ENCODE results near the gene SAP130. TPM values are rescaled to one million over a fixed set of nuclear protein-coding genes. Genes with fewer than 3 reads are reported as not detected.

The SAP130 gene
- total and polyA plus RNA-seq, 2 of the 4 experiments (the other 2 are of a cell fraction) = 6.1 to 17.1 TPM

- Histone ChIP-seq H2AK5ac (ENCODE audit: low read depth, low read length) (no peak overlapping the region), H3K36me3 (ENCODE audit: control insufficient read depth, insufficient read depth, low read length) (peaks cover 32% of the 10 kb centered on the region), H2BK15ac (ENCODE audit: low read depth, low read length) (no peak overlapping the region), H3K27me3 (ENCODE audit: control insufficient read depth, insufficient read depth, low read length) (no peaks in the 10 kb centered on the region), H2BK20ac (ENCODE audit: low read depth, low read length) (no peak overlapping the region), H2AFZ (replicated peaks; ENCODE audit: low read length, poor library complexity) (no peak overlapping the region), H3K9ac (ENCODE audit: low read depth, low read length) (no peak overlapping the region), H3K14ac (replicated peaks; ENCODE audit: low read depth, low read length) (no peak overlapping the region), H3K4me1 (ENCODE audit: control insufficient read depth, insufficient read depth, low read length) (peaks cover 8% of the 10 kb centered on the region), H3K4me3 (ENCODE audit: insufficient read depth, low read depth, low read length) (no peak overlapping the region), H3K79me1 (ENCODE audit: low read depth in 1 of 2, low read length in 2 of 2) (peaks cover 0 to 18% of the 10 kb centered on the region in 2 experiments; a peak in 3 of 4 replicates), H2BK5ac (ENCODE audit: low read depth, low read length, poor library complexity, severe bottlenecking) (no peak overlapping the region), H3K27ac (ENCODE audit: insufficient read depth, low read length) (no peak overlapping the region), H4K91ac (ENCODE audit: insufficient read depth, low read depth, low read length) (no peak overlapping the region), H3K23ac (ENCODE audit: low read depth, low read length) (no peak overlapping the region), H4K5ac (ENCODE audit: low read depth, low read length) (no peak overlapping the region), H3K9me3 (ENCODE audit: control insufficient read depth, insufficient read depth, low read length) (no peaks in the 10 kb centered on the region), H3K56ac (ENCODE audit: extremely low read depth, insufficient read depth, low read length) (no peak overlapping the region), H3K4ac (ENCODE audit: low read depth, low read length) (no peak overlapping the region), H2AK9ac (replicated peaks; ENCODE audit: low read depth, low read length, poor library complexity) (no peak overlapping the region), H4K20me1 (ENCODE audit: insufficient read depth, low read length) (no peaks in the 10 kb centered on the region), H3K18ac (ENCODE audit: low read depth, low read length) (no peak overlapping the region), H3K4me2 (ENCODE audit: low read depth, low read length) (no peak overlapping the region), H2BK120ac (ENCODE audit: low read depth, low read length) (no peak overlapping the region), H4K8ac (ENCODE audit: low read depth in 2 of 2, low read length in 2 of 2) (no peak overlapping the region), H3K9me1 (ENCODE audit: insufficient read depth, low read length) (peaks cover 21% of the 10 kb centered on the region; the same call in 1 of the 2 replicates)
- ATAC-seq (ENCODE audit: low read depth) = no peak
- DNase-seq = no peak
- BruUV-seq (replicated peaks) = no TSS peak
- TF ChIP-seq FOS (IDR thresholded peaks at IDR 0.05; ENCODE audit: low read depth, low read length) = no peak
- TF ChIP-seq RCOR1 (IDR thresholded peaks at IDR 0.05; ENCODE audit: insufficient replicate concordance, low read length) = no peak
- TF ChIP-seq MXI1 (IDR thresholded peaks at IDR 0.05; ENCODE audit: borderline replicate concordance, low read depth, low read length) = no peak
- no peak for TF ChIP-seq ELK1 (IDR thresholded peaks at IDR 0.05; ENCODE audit: borderline replicate concordance, low read depth, low read length)
- TF ChIP-seq CHD1 (IDR thresholded peaks at IDR 0.05; ENCODE audit: low read depth, low read length) = no peak
- TF ChIP-seq MAZ (IDR thresholded peaks at IDR 0.05; ENCODE audit: borderline replicate concordance, low read depth, low read length) = no peak
- no peak for TF ChIP-seq BHLHE40 (IDR thresholded peaks at IDR 0.05; ENCODE audit: low read depth, low read length)
- no peak for TF ChIP-seq POLR2A (IDR thresholded peaks at IDR 0.05; ENCODE audit: low read depth, low read length)
- no peak for TF ChIP-seq NFE2L2 (IDR thresholded peaks at IDR 0.05; ENCODE audit: low read depth, low read length)
- TF ChIP-seq CEBPB (IDR thresholded peaks at IDR 0.05; ENCODE audit: low read depth, low read length) = no peak
- ChIA-PET POLR2A (ENCODE audit: unreplicated experiment) (interaction anchor here (0.6 kb wide), 1 partner anchor 75 kb away, joined by 5 read pairs; no protein-coding TSS in a partner anchor), CTCF (no interaction called here)
- intact Hi-C loops (cut with micrococcal nuclease) (no loop called here), dilution Hi-C loops (cut with HindIII; ENCODE audit: low sequenced_read_pairs, unreplicated experiment) (no loop called here), in situ Hi-C loops (cut with MboI; ENCODE audit: low sequenced_read_pairs) (no loop called here)
- WGBS, 2 experiments (ENCODE audit: extremely low coverage in 2 of 2, insufficient read length in 1 of 2) = no CpG with 5 or more reads among the region's 2 CpGs
Observed at GRCh38 chr2:127950264-127950663, 77.6 kb downstream of the SAP130 start.

All from IMR-90 (cell line).